SK-N-SH treated with all-trans-retinoic acid at 6 μM for 48 hours (cell line): ENCODE results near the gene SFMBT2.
A peak's percentile ranks its signal among the peaks of the same experiment; 100 is the strongest.

Experiments used
- ATAC-seq: fragments of 200-7000 bp; cut with Tn5 transposase; 3 replicates; pipeline ENCODE4 v1.9.1; 2020; ENCODE audit warnings: mild to moderate bottlenecking, moderate library complexity
- ARNTL ChIP-seq: fragments of 450-650 bp; formaldehyde crosslinking; IDR thresholded peaks from 2 replicates; pipeline ENCODE4 v1.5.0; 2020; ENCODE audit warnings: low read depth, mild to moderate bottlenecking, moderate library complexity, borderline replicate concordance
- BACH2 ChIP-seq: fragments of 250-450 bp; sonication (Bioruptor Pico); IDR thresholded peaks from 2 replicates; pipeline ENCODE4 v1.9.0; 2021; ENCODE audit warnings: mild to moderate bottlenecking, borderline replicate concordance
- CREB5 ChIP-seq: fragments of 250-450 bp; sonication (Bioruptor Pico); IDR thresholded peaks from 2 replicates; pipeline ENCODE4 v1.5.1; 2020; ENCODE audit warnings: low read depth, mild to moderate bottlenecking, moderate library complexity
- CSDC2 ChIP-seq: fragments of 250-450 bp; sonication (Bioruptor Pico); IDR thresholded peaks from 2 replicates; pipeline ENCODE4 v1.5.0; 2020; ENCODE audit warnings: mild to moderate bottlenecking, moderate library complexity
- CSRNP3 ChIP-seq: fragments of 250-450 bp; sonication (Bioruptor Pico); IDR thresholded peaks from 2 replicates; pipeline ENCODE4 v1.5.1; 2021; ENCODE audit warnings: mild to moderate bottlenecking, moderate library complexity
- ESRRG ChIP-seq: fragments of 250-450 bp; sonication (Bioruptor Pico); IDR thresholded peaks from 2 replicates; pipeline ENCODE4 v1.6.1; 2021; ENCODE audit warnings: mild to moderate bottlenecking
- ISL1 ChIP-seq: fragments of 250-450 bp; sonication (Bioruptor Pico); IDR thresholded peaks from 2 replicates; pipeline ENCODE4 v2.1.2; 2022; ENCODE audit warnings: mild to moderate bottlenecking, moderate library complexity
- OSR1 ChIP-seq: fragments of 250-450 bp; sonication (Bioruptor Pico); IDR thresholded peaks from 2 replicates; pipeline ENCODE4 v1.8.0; 2022; ENCODE audit warnings: moderate library complexity, mild to moderate bottlenecking, inconsistent platforms
- PPARA ChIP-seq: fragments of 250-450 bp; sonication (Bioruptor Pico); IDR thresholded peaks from 2 replicates; pipeline ENCODE4 v1.5.0; 2020; ENCODE audit warnings: mild to moderate bottlenecking, borderline replicate concordance
- RARB ChIP-seq: fragments of 250-450 bp; sonication (Bioruptor Pico); IDR thresholded peaks from 2 replicates; pipeline ENCODE4 v1.8.0; 2021; ENCODE audit warnings: mild to moderate bottlenecking, moderate library complexity
- SNAI2 ChIP-seq: fragments of 250-450 bp; sonication (Bioruptor Pico); IDR thresholded peaks from 2 replicates; pipeline ENCODE4 v1.5.0; 2020; ENCODE audit warnings: mild to moderate bottlenecking, moderate library complexity
- TCF4 ChIP-seq: fragments of 250-450 bp; sonication (Bioruptor Pico); IDR thresholded peaks from 2 replicates; pipeline ENCODE4 v1.8.0; 2021; ENCODE audit warnings: mild to moderate bottlenecking, moderate library complexity, borderline replicate concordance
- TOX ChIP-seq: fragments of 250-450 bp; sonication (Bioruptor Pico); IDR thresholded peaks from 2 replicates; pipeline ENCODE4 v1.8.0; 2021; ENCODE audit warnings: mild to moderate bottlenecking, moderate library complexity, borderline replicate concordance
- TSHZ2 ChIP-seq: fragments of 250-450 bp; sonication (Bioruptor Pico); IDR thresholded peaks from 2 replicates; pipeline ENCODE4 v1.5.0; 2020; ENCODE audit warnings: mild to moderate bottlenecking, moderate library complexity
- ZC3H10 ChIP-seq: fragments of 250-450 bp; sonication (Bioruptor Pico); IDR thresholded peaks from 2 replicates; pipeline ENCODE4 v1.5.1; 2021; ENCODE audit warnings: mild to moderate bottlenecking, moderate library complexity
- ZFP3 ChIP-seq: fragments of 250-450 bp; sonication (Bioruptor Pico); IDR thresholded peaks from 2 replicates; pipeline ENCODE4 v1.5.0; 2020; ENCODE audit warnings: mild to moderate bottlenecking, moderate library complexity
- ZFP30 ChIP-seq: fragments of 450-650 bp; formaldehyde crosslinking; IDR thresholded peaks from 2 replicates; pipeline ENCODE4 v1.5.0; 2022; ENCODE audit warnings: mild to moderate bottlenecking, moderate library complexity
- ZNF70 ChIP-seq: fragments of 450-650 bp; formaldehyde crosslinking; IDR thresholded peaks from 2 replicates; pipeline ENCODE4 v1.5.0; 2020; ENCODE audit warnings: mild to moderate bottlenecking, moderate library complexity
- ZNF8 ChIP-seq: fragments of 450-650 bp; formaldehyde crosslinking; IDR thresholded peaks from 2 replicates; pipeline ENCODE4 v1.5.0; 2020; ENCODE audit warnings: mild to moderate bottlenecking, moderate library complexity
- TF ChIP-seq, protein P1 (sequence below): fragments of 250-450 bp; sonication (Bioruptor Pico); IDR thresholded peaks from 2 replicates; pipeline ENCODE4 v1.8.0; 2020; ENCODE audit warnings: mild to moderate bottlenecking, moderate library complexity, borderline replicate concordance
- TF ChIP-seq, protein P2 (sequence below): fragments of 250-450 bp; sonication (Bioruptor Pico); IDR thresholded peaks from 2 replicates; pipeline ENCODE4 v1.8.0; 2021; ENCODE audit warnings: low read depth, mild to moderate bottlenecking, moderate library complexity, borderline replicate concordance

SFMBT2 gene

DNA sequence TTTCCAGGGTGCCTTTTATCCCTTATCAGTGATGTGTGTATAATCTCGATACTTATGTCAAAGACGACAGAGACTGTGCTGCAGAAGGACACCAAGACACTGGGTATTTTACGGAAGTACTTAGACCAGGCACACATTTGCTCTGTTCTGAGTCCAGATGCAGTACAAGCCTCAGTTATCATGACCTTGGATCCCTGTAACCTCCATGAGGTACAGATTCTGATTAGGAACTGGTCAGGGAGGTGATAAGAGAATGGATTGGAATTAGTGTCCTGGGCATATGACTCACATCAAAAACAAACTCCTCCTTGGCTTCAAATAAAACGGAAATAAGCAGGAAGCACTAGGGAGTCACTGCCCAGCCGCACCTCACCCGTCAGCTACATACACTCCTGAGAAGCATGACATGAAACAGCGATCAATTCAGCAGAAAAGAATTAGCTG, 146.5 kb downstream of the SFMBT2 start:
- peak; percentile 64 for ATAC-seq
- 0 out of 2 replicates have a peak, but pooled peaks have one; percentile 14 for TF ChIP-seq ZNF8
- TF ChIP-seq TOX (CRISPR knock-in tag) = no peak
- 0 out of 2 replicates have a peak, but pooled peaks have one; percentile 40 for TF ChIP-seq TSHZ2 (CRISPR knock-in tag)
- no peak for TF ChIP-seq ZFP3
- peak; percentile 71; the same call in 1 of the 2 replicates for TF ChIP-seq ESRRG
- TF ChIP-seq ZNF70 (CRISPR knock-in tag) = peak; percentile 60; the same call in 1 of the 2 replicates
- peak; percentile 57; the same call in 1 of the 2 replicates for TF ChIP-seq TCF4 (CRISPR knock-in tag)

DNA sequence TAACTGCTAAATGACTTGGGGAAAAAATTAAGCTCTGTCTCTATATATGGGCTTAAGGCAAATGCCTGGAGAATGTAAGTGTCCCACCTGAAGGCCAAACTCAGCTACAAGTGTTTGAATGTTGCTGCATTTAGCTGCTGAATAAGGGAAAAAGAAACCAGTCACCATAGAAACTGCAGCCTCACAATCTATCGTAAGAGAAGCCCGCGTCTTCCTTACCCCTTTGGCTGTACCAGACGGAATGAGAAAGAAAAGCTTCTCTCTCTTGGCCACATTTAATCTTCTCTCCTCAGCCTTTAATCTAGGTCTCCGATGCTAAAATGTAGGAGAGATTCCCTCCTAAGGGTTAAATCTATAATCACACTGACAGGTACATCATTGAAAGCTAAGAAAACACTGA, 147.2 kb downstream of the SFMBT2 start:
- no peak for ATAC-seq
- TF ChIP-seq ZNF70 (CRISPR knock-in tag) (no peak), BACH2 (no peak), CSRNP3 (CRISPR knock-in tag) (no peak)

DNA sequence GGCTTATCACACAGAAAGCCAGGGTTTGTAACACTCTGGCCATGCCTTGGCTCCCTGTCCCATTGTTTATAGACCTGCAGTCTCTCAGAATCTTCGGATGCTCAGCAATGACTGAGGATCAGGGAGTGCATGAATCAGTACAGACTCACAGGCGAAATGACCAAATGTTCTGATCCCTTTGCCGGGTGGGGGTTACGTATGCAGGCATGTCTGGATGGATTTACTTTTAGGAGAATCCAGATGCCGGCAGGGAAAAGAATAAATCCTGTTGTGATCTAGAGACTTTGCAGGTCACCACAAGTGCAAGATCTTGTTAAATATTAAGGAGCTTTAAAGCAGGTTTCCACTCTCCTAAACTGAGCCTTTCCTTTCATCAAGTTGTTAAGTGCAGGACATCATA, 149.5 kb downstream of the SFMBT2 start:
- TF ChIP-seq TCF4 (CRISPR knock-in tag) = no peak
- no peak for TF ChIP-seq RARB
- TF ChIP-seq ZNF70 (CRISPR knock-in tag) = no peak
- TF ChIP-seq TOX (CRISPR knock-in tag) = no peak
- TF ChIP-seq ESRRG = no peak
- no peak for TF ChIP-seq ZFP30 (CRISPR knock-in tag)
- no peak for TF ChIP-seq ZFP3
- ATAC-seq = no peak

- TF ChIP-seq ZNF8 = no peak
- TF ChIP-seq ARNTL (CRISPR knock-in tag) = no peak
- TF ChIP-seq, protein P1, sequence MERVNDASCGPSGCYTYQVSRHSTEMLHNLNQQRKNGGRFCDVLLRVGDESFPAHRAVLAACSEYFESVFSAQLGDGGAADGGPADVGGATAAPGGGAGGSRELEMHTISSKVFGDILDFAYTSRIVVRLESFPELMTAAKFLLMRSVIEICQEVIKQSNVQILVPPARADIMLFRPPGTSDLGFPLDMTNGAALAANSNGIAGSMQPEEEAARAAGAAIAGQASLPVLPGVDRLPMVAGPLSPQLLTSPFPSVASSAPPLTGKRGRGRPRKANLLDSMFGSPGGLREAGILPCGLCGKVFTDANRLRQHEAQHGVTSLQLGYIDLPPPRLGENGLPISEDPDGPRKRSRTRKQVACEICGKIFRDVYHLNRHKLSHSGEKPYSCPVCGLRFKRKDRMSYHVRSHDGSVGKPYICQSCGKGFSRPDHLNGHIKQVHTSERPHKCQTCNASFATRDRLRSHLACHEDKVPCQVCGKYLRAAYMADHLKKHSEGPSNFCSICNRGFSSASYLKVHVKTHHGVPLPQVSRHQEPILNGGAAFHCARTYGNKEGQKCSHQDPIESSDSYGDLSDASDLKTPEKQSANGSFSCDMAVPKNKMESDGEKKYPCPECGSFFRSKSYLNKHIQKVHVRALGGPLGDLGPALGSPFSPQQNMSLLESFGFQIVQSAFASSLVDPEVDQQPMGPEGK = no peak
- no peak for TF ChIP-seq ZNF70 (CRISPR knock-in tag)
- TF ChIP-seq OSR1 (CRISPR knock-in tag) = no peak
- TF ChIP-seq ESRRG = no peak
- TF ChIP-seq ZC3H10 = no peak
- no peak for TF ChIP-seq ZFP3
- no peak for TF ChIP-seq ZFP30 (CRISPR knock-in tag)
- no peak for TF ChIP-seq CREB5 (CRISPR knock-in tag)
- no peak for TF ChIP-seq CSRNP3 (CRISPR knock-in tag)
- TF ChIP-seq SNAI2 (CRISPR knock-in tag) = no peak
- TF ChIP-seq ISL1 (CRISPR knock-in tag) = no peak
- TF ChIP-seq TCF4 (CRISPR knock-in tag) = no peak
- no peak for TF ChIP-seq PPARA (CRISPR knock-in tag)
- TF ChIP-seq CSDC2 (CRISPR knock-in tag) = no peak
- no peak for TF ChIP-seq TOX (CRISPR knock-in tag)
- TF ChIP-seq, protein P2, sequence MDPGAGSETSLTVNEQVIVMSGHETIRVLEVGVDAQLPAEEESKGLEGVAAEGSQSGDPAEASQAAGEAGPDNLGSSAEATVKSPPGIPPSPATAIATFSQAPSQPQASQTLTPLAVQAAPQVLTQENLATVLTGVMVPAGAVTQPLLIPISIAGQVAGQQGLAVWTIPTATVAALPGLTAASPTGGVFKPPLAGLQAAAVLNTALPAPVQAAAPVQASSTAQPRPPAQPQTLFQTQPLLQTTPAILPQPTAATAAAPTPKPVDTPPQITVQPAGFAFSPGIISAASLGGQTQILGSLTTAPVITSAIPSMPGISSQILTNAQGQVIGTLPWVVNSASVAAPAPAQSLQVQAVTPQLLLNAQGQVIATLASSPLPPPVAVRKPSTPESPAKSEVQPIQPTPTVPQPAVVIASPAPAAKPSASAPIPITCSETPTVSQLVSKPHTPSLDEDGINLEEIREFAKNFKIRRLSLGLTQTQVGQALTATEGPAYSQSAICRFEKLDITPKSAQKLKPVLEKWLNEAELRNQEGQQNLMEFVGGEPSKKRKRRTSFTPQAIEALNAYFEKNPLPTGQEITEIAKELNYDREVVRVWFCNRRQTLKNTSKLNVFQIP (CRISPR knock-in tag) = no peak
- TF ChIP-seq RARB = no peak
- no peak for ATAC-seq
These were observed 149.9 kb downstream of the SFMBT2 start for GRCh38 chr10:7260912-7261311.
